SH-SY5Y (cell line): Measurements from ENCODE around the gene ADAM22.

Source experiments
- GATA2 ChIP-seq: IDR thresholded peaks from 2 replicates; pipeline ENCODE4 v1.6.1; 2011; ENCODE audit warnings: mild to moderate bottlenecking, low read depth, low read length
- GATA3 ChIP-seq: IDR thresholded peaks from 2 replicates; pipeline ENCODE4 v1.6.1; 2011; ENCODE audit warnings: low read depth, mild to moderate bottlenecking, low read length, moderate library complexity

DNA sequence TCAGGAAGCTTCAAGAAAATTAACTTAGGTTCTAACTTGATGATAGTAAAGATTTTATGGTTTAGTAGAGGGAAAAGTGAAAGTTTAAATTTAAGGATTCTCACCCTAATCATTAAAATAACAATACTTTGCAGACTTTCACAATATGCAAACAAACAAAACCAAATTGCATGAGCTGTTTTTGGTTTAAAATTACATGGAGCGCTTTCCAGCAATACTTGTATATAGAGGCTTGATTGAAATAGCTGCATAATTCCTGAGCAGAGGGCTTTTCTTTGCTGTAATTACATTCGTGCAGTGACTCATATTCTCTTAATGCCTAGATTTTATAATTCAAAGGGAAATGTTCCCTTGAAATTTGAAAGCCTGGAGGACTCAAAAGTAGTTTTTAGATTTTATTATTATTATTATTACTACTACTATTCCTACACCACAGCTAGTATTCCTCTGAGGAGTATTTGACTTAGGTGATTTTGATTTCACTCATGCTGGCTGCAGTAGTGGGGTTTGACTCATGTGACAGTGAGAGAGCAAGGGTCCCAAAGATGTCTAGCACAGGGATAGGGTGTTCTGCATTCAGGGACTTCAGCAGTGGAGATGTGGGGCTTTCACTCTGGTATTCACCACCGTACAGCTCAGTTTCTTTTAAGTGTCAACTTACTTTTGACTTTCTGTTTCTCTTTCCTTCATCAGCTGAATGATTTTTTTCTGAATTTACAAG lies 138.1 kb downstream of the ADAM22 start:
- TF ChIP-seq GATA3 (no peak), GATA2 (no peak)
